H9 (cell line): Measurements from ENCODE around the gene ROBO3. TPM values are rescaled to one million over a fixed set of nuclear protein-coding genes. Genes with fewer than 3 reads are reported as not detected.

ENCODE experiments used
- DNase-seq: peaks from one replicate; pipeline ENCODE4 v3.0.0-alpha.2; 2017
- H2AFZ ChIP-seq: one replicate; pipeline ENCODE4 v1.6.1; 2013; ENCODE audit warnings: mild to moderate bottlenecking, low read length, control low read depth, moderate library complexity
- H2AK5ac ChIP-seq: 2 replicates; pipeline ENCODE4 v1.6.1; 2013; ENCODE audit warnings: low read length, control low read depth, mixed read lengths; ENCODE audit not compliant: insufficient read length
- H2BK120ac ChIP-seq: one replicate; pipeline ENCODE4 v1.6.1; 2013; ENCODE audit warnings: low read depth, mild to moderate bottlenecking, low read length, control low read depth, inconsistent platforms; ENCODE audit not compliant: poor library complexity, severe bottlenecking
- H2BK12ac ChIP-seq: 2 replicates; pipeline ENCODE4 v1.6.1; 2013; ENCODE audit warnings: low read length, control low read depth, mixed read lengths, low read depth; ENCODE audit not compliant: insufficient read length
- H2BK15ac ChIP-seq: 2 replicates; pipeline ENCODE4 v1.6.1; 2013; ENCODE audit warnings: low read depth, low read length, control low read depth
- H2BK20ac ChIP-seq: one replicate; pipeline ENCODE4 v1.6.1; 2013; ENCODE audit warnings: low read depth, mild to moderate bottlenecking, low read length, control low read depth, inconsistent platforms; ENCODE audit not compliant: poor library complexity, severe bottlenecking
- H2BK5ac ChIP-seq: 2 replicates; pipeline ENCODE4 v1.6.1; 2013; ENCODE audit warnings: low read length, control low read depth, mixed read lengths; ENCODE audit not compliant: insufficient read length
- H3K14ac ChIP-seq: 2 replicates; pipeline ENCODE4 v1.6.1; 2013; ENCODE audit warnings: low read length, control low read depth; ENCODE audit not compliant: insufficient read depth
- H3K18ac ChIP-seq: 2 replicates; pipeline ENCODE4 v1.6.1; 2013; ENCODE audit warnings: low read depth, mild to moderate bottlenecking, mixed read lengths, low read length, control low read depth; ENCODE audit not compliant: insufficient read length
- H3K23ac ChIP-seq: 2 replicates; pipeline ENCODE4 v1.6.1; 2013; ENCODE audit warnings: low read length, control low read depth, mixed read lengths, low read depth; ENCODE audit not compliant: insufficient read length
- H3K23me2 ChIP-seq: 2 replicates; pipeline ENCODE4 v1.6.1; 2013; ENCODE audit warnings: low read depth, mild to moderate bottlenecking, mixed read lengths, low read length, control low read depth; ENCODE audit not compliant: insufficient read length, poor library complexity, severe bottlenecking
- H3K27ac ChIP-seq: 2 replicates; pipeline ENCODE4 v1.5.1; 2013; ENCODE audit warnings: low read length, control low read depth, mixed read lengths, low read depth; ENCODE audit not compliant: insufficient read length
- H3K27me3 ChIP-seq: 2 replicates; pipeline ENCODE4 v1.6.1; 2013; ENCODE audit warnings: low read length, control low read depth, inconsistent platforms; ENCODE audit not compliant: insufficient read depth
- H3K4ac ChIP-seq: 2 replicates; pipeline ENCODE4 v1.6.1; 2013; ENCODE audit warnings: low read depth, mild to moderate bottlenecking, control low read depth, inconsistent platforms, low read length, moderate library complexity
- H3K4me1 ChIP-seq: 2 replicates; pipeline ENCODE4 v1.6.1; 2013; ENCODE audit warnings: low read length, control low read depth, inconsistent platforms; ENCODE audit not compliant: insufficient read depth
- H3K4me2 ChIP-seq: 2 replicates; pipeline ENCODE4 v1.6.1; 2013; ENCODE audit warnings: low read length, control low read depth, mixed read lengths; ENCODE audit not compliant: insufficient read length, insufficient read depth
- H3K56ac ChIP-seq: 2 replicates; pipeline ENCODE4 v1.6.1; 2013; ENCODE audit warnings: low read depth, mild to moderate bottlenecking, mixed read lengths, low read length, control low read depth; ENCODE audit not compliant: insufficient read length
- H3K79me1 ChIP-seq: 2 replicates; pipeline ENCODE4 v1.6.1; 2013; ENCODE audit warnings: low read depth, mild to moderate bottlenecking, moderate library complexity, low read length, control low read depth, inconsistent platforms; ENCODE audit not compliant: insufficient read depth, poor library complexity, severe bottlenecking
- H3K79me2 ChIP-seq: 2 replicates; pipeline ENCODE4 v1.6.1; 2013; ENCODE audit warnings: low read length, control low read depth, inconsistent platforms; ENCODE audit not compliant: insufficient read depth
- H3K9ac ChIP-seq: 2 replicates; pipeline ENCODE4 v1.6.1; 2013; ENCODE audit warnings: low read length, control low read depth, mixed read lengths; ENCODE audit not compliant: insufficient read length; ENCODE audit errors: extremely low read depth
- H3K9me3 ChIP-seq: one replicate; pipeline ENCODE4 v1.6.1; 2013; ENCODE audit warnings: low read depth, low read length, inconsistent platforms; ENCODE audit not compliant: control insufficient read depth
- H3T11ph ChIP-seq: one replicate; pipeline ENCODE4 v1.6.1; 2013; ENCODE audit warnings: mild to moderate bottlenecking, low read length, control low read depth, inconsistent platforms
- H4K20me1 ChIP-seq: one replicate; pipeline ENCODE4 v1.6.1; 2013; ENCODE audit not compliant: control insufficient read depth, insufficient read length, insufficient read depth
- H4K5ac ChIP-seq: 2 replicates; pipeline ENCODE4 v1.6.1; 2013; ENCODE audit warnings: low read depth, mild to moderate bottlenecking, mixed read lengths, low read length, control low read depth; ENCODE audit not compliant: insufficient read length
- H4K8ac ChIP-seq: replicated peaks from 2 replicates; pipeline ENCODE4 v1.6.1; 2013; ENCODE audit warnings: low read length, control low read depth, mixed read lengths, low read depth; ENCODE audit not compliant: insufficient read length
- H4K91ac ChIP-seq: 2 replicates; pipeline ENCODE4 v1.6.1; 2013; ENCODE audit warnings: low read depth, mild to moderate bottlenecking, moderate library complexity, mixed read lengths, low read length, control low read depth; ENCODE audit not compliant: insufficient read length
- H3K27ac Mint-ChIP-seq, 3 experiments: 2 replicates in 2 of 3; 3 replicates in 1 of 3; pipeline ENCODE4 v1.8.0; 2020 to 2021; ENCODE audit warnings: mixed read lengths in 3 of 3, mild to moderate bottlenecking in 1 of 3, moderate library complexity in 1 of 3
- H3K27me3 Mint-ChIP-seq: 2 replicates; pipeline ENCODE4 v1.8.0; 2021; ENCODE audit warnings: low read depth, mild to moderate bottlenecking, moderate library complexity, mixed read lengths
- H3K36me3 Mint-ChIP-seq, 3 experiments: 2 replicates in 2 of 3; 3 replicates in 1 of 3; pipeline ENCODE4 v1.8.0; 2020 to 2021; ENCODE audit warnings: low read depth in 3 of 3, mixed read lengths in 3 of 3; ENCODE audit not compliant: insufficient read depth in 1 of 3
- H3K4me1 Mint-ChIP-seq, 2 experiments: 2 replicates each; pipeline ENCODE4 v1.8.0; 2020; ENCODE audit warnings: mixed read lengths in 2 of 2
- H3K4me3 Mint-ChIP-seq, 2 experiments: 2 replicates in 1 of 2; 3 replicates in 1 of 2; pipeline ENCODE4 v1.8.0; 2020 to 2021; ENCODE audit warnings: mild to moderate bottlenecking in 2 of 2, mixed read lengths in 2 of 2, moderate library complexity in 1 of 2
- H3K9me3 Mint-ChIP-seq, 2 experiments: 2 replicates in 1 of 2; 3 replicates in 1 of 2; pipeline ENCODE4 v1.8.0; 2020; ENCODE audit warnings: mild to moderate bottlenecking in 2 of 2, mixed read lengths in 2 of 2, moderate library complexity in 1 of 2
- WGBS: extraction: QIAGEN DNeasy Blood & Tissue Kit; methylation state at CpG from one replicate; pipeline ENCODE4 v1.1.7; 2013; ENCODE audit warnings: missing lambda C conversion rate, low lambda C conversion rate, mixed read lengths; ENCODE audit not compliant: insufficient read length; ENCODE audit errors: extremely low coverage; 5-methylcytosine and 5-hydroxymethylcytosine counted together
- total RNA-seq: library from RNA; stranded (reverse); gene quantifications from 2 replicates; pipeline ENCODE4 v1.2.1, GENCODE V29; 2021
- TF ChIP-seq, protein P1 (sequence below): fragments of 200-600 bp; sonication (generic); conservative IDR thresholded peaks from 3 replicates; pipeline ENCODE4 v1.8.0; 2021; ENCODE audit warnings: antibody characterized with exemption, mild to moderate bottlenecking

Gene ROBO3
- total RNA-seq, 1 experiment from 2014 or later = 12.6 TPM

DNA sequence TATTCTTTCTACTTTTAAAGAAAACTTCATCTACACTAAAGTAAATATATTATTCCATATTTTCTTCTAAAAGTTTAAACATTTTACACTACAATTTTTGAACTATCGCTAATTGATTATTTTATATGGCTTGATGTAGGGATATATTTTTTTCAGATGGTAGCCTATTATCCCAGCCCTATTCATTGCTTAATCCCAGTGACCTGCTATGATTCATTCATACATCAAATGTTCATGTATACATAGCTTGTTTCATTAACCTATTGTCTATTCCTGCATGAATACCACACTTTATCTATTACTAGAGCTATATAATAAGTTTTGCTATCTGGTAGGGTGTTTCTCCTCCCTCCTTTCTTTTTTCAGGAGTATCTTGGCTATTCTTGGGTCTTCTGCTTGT lies 37.4 kb downstream of the ROBO3 start:
- H2BK5ac ChIP-seq = no peak overlapping the region
- peaks cover 4% of the 10 kb centered on the region; the same call in 1 of the 2 replicates for H3K4me1 ChIP-seq
- H3K56ac ChIP-seq = no peak overlapping the region
- no peak overlapping the region for H3K4me2 ChIP-seq
- H2BK20ac ChIP-seq = no peak overlapping the region
- H3K79me2 ChIP-seq = no peaks in the 10 kb centered on the region
- H3K27me3 Mint-ChIP-seq = peaks cover 27% of the 10 kb centered on the region
- no peaks in the 10 kb centered on the region for H4K20me1 ChIP-seq
- no peak overlapping the region for H4K8ac ChIP-seq
- H3K9ac ChIP-seq = no peak overlapping the region
- H2BK15ac ChIP-seq = no peak overlapping the region
- no peak overlapping the region for H2BK120ac ChIP-seq
- no peak overlapping the region for H3T11ph ChIP-seq
- no peaks in the 10 kb centered on the region for H3K79me1 ChIP-seq
- H3K27ac Mint-ChIP-seq = no peak overlapping the region
- H3K9me3 Mint-ChIP-seq = peaks cover 3 to 4% of the 10 kb centered on the region in 2 experiments; a peak in 3 of 5 replicates
- peaks cover 14% of the 10 kb centered on the region in 2 experiments for H3K4me1 Mint-ChIP-seq
- no peak overlapping the region for H3K4me3 Mint-ChIP-seq
- H2AK5ac ChIP-seq = no peak overlapping the region
- no peak overlapping the region for H2BK12ac ChIP-seq
- no peak overlapping the region for H3K18ac ChIP-seq
- no CpG with 5 or more reads among the region's 1 CpG for WGBS
- H3K36me3 Mint-ChIP-seq = no peaks in the 10 kb centered on the region
- no peak overlapping the region for H3K4ac ChIP-seq
- no peak overlapping the region for H4K5ac ChIP-seq
- no peaks in the 10 kb centered on the region for H3K23me2 ChIP-seq
- no peaks in the 10 kb centered on the region; the same call in 1 of the 2 replicates for H3K27me3 ChIP-seq
- H4K91ac ChIP-seq = no peak overlapping the region
- no peak for DNase-seq
- no peak overlapping the region for H3K23ac ChIP-seq
- H3K14ac ChIP-seq = no peak overlapping the region
- no peak overlapping the region for H2AFZ ChIP-seq
- no peaks in the 10 kb centered on the region for H3K9me3 ChIP-seq
- H3K27ac ChIP-seq = no peak overlapping the region
- TF ChIP-seq, protein P1, sequence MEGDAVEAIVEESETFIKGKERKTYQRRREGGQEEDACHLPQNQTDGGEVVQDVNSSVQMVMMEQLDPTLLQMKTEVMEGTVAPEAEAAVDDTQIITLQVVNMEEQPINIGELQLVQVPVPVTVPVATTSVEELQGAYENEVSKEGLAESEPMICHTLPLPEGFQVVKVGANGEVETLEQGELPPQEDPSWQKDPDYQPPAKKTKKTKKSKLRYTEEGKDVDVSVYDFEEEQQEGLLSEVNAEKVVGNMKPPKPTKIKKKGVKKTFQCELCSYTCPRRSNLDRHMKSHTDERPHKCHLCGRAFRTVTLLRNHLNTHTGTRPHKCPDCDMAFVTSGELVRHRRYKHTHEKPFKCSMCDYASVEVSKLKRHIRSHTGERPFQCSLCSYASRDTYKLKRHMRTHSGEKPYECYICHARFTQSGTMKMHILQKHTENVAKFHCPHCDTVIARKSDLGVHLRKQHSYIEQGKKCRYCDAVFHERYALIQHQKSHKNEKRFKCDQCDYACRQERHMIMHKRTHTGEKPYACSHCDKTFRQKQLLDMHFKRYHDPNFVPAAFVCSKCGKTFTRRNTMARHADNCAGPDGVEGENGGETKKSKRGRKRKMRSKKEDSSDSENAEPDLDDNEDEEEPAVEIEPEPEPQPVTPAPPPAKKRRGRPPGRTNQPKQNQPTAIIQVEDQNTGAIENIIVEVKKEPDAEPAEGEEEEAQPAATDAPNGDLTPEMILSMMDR = no peak
